ES-I3 (cell line): ENCODE data around the gene INTS13.

Experiments
- H3K36me3 ChIP-seq: 2 replicates; pipeline ENCODE4 v1.6.1; 2013; ENCODE audit warnings: mild to moderate bottlenecking, low read length, control low read depth, moderate library complexity; ENCODE audit not compliant: insufficient read depth
- H3K4me1 ChIP-seq: 2 replicates; pipeline ENCODE4 v1.6.1; 2013; ENCODE audit warnings: mild to moderate bottlenecking, control low read depth, low read length; ENCODE audit not compliant: insufficient read depth
- H3K9ac ChIP-seq: 2 replicates; pipeline ENCODE4 v1.6.1; 2013; ENCODE audit warnings: low read depth, mild to moderate bottlenecking, low read length, moderate library complexity
- H3K9me3 ChIP-seq: 2 replicates; pipeline ENCODE4 v1.6.1; 2013; ENCODE audit warnings: mild to moderate bottlenecking, low read length, moderate library complexity; ENCODE audit not compliant: control insufficient read depth, insufficient read depth

The INTS13 gene

GRCh38 chr12:26940516-26941214 lies 2.9 kb upstream of the INTS13 start:
- peaks cover 4% of the 10 kb centered on the region; the same call in 1 of the 2 replicates for H3K4me1 ChIP-seq
- H3K9me3 ChIP-seq = no peaks in the 10 kb centered on the region; the same call in 1 of the 2 replicates
- no peak overlapping the region for H3K9ac ChIP-seq
- no peaks in the 10 kb centered on the region for H3K36me3 ChIP-seq

- Histone ChIP-seq H3K9me3 (no peaks in the 10 kb centered on the region; the same call in 1 of the 2 replicates), H3K4me1 (peaks cover 4% of the 10 kb centered on the region; the same call in 1 of the 2 replicates), H3K36me3 (no peaks in the 10 kb centered on the region), H3K9ac (no peak overlapping the region)
Measured at GRCh38 chr12:26939953-26940352, 2.2 kb upstream of the INTS13 start.

GRCh38 chr12:26939192-26939832 lies 1.5 kb upstream of the INTS13 start:
- Histone ChIP-seq H3K36me3 (no peaks in the 10 kb centered on the region), H3K4me1 (peaks cover 4% of the 10 kb centered on the region; the same call in 1 of the 2 replicates), H3K9me3 (no peaks in the 10 kb centered on the region), H3K9ac (peak overlapping the region; percentile 100)

- Histone ChIP-seq H3K36me3 (no peaks in the 10 kb centered on the region), H3K9ac (peak overlapping the region; percentile 100), H3K9me3 (no peaks in the 10 kb centered on the region), H3K4me1 (peaks cover 4% of the 10 kb centered on the region; the same call in 1 of the 2 replicates)
Measured at GRCh38 chr12:26938701-26939062, 901 bp upstream of the INTS13 start.

- H3K4me1 ChIP-seq = peaks cover 4% of the 10 kb centered on the region; the same call in 1 of the 2 replicates
- no peaks in the 10 kb centered on the region for H3K9me3 ChIP-seq
- H3K36me3 ChIP-seq = no peaks in the 10 kb centered on the region
- peak overlapping the region; percentile 100 for H3K9ac ChIP-seq
Measured at GRCh38 chr12:26937443-26937862, 328 bp downstream of the INTS13 start.

GRCh38 chr12:26936559-26937442 lies 980 bp downstream of the INTS13 start:
- Histone ChIP-seq H3K9ac (peak overlapping the region; percentile 100), H3K4me1 (peaks cover 4% of the 10 kb centered on the region; the same call in 1 of the 2 replicates), H3K9me3 (no peaks in the 10 kb centered on the region), H3K36me3 (no peaks in the 10 kb centered on the region)

GRCh38 chr12:26935636-26936378 lies 2.0 kb downstream of the INTS13 start:
- peaks cover 4% of the 10 kb centered on the region; the same call in 1 of the 2 replicates for H3K4me1 ChIP-seq
- H3K36me3 ChIP-seq = no peaks in the 10 kb centered on the region
- H3K9me3 ChIP-seq = no peaks in the 10 kb centered on the region
- H3K9ac ChIP-seq = no peak overlapping the region

GRCh38 chr12:26929590-26929989 lies 8.2 kb downstream of the INTS13 start:
- Histone ChIP-seq H3K4me1 (no peaks in the 10 kb centered on the region), H3K9me3 (no peaks in the 10 kb centered on the region), H3K36me3 (peaks cover 5% of the 10 kb centered on the region), H3K9ac (no peak overlapping the region)

GRCh38 chr12:26928661-26929060 lies 9.1 kb downstream of the INTS13 start:
- H3K36me3 ChIP-seq = peaks cover 5% of the 10 kb centered on the region
- no peaks in the 10 kb centered on the region for H3K9me3 ChIP-seq
- no peaks in the 10 kb centered on the region for H3K4me1 ChIP-seq
- H3K9ac ChIP-seq = no peak overlapping the region

- Histone ChIP-seq H3K9ac (no peak overlapping the region), H3K36me3 (peaks cover 9% of the 10 kb centered on the region), H3K9me3 (no peaks in the 10 kb centered on the region), H3K4me1 (no peaks in the 10 kb centered on the region)
Measured at GRCh38 chr12:26921886-26922285, 15.9 kb downstream of the INTS13 start.

- no peaks in the 10 kb centered on the region for H3K4me1 ChIP-seq
- H3K36me3 ChIP-seq = peaks cover 7% of the 10 kb centered on the region; the same call in 1 of the 2 replicates
- H3K9me3 ChIP-seq = no peaks in the 10 kb centered on the region
- H3K9ac ChIP-seq = no peak overlapping the region
Measured at GRCh38 chr12:26919216-26919555, 18.6 kb downstream of the INTS13 start.

- no peaks in the 10 kb centered on the region for H3K4me1 ChIP-seq
- H3K9ac ChIP-seq = no peak overlapping the region
- peaks cover 7% of the 10 kb centered on the region; the same call in 1 of the 2 replicates for H3K36me3 ChIP-seq
Measured at GRCh38 chr12:26918321-26919215, 19.2 kb downstream of the INTS13 start.

GRCh38 chr12:26906704-26907103 lies 31.1 kb downstream of the INTS13 start:
- Histone ChIP-seq H3K36me3 (peaks cover 8% of the 10 kb centered on the region; the same call in 1 of the 2 replicates), H3K9ac (no peak overlapping the region), H3K9me3 (no peaks in the 10 kb centered on the region), H3K4me1 (no peaks in the 10 kb centered on the region)

More at GRCh38 chr12:26918321-26919215, 19.2 kb downstream of the INTS13 start:
- no peaks in the 10 kb centered on the region for H3K9me3 ChIP-seq
